ENCODE data around the gene ADCY3. TPM values are rescaled to one million over a fixed set of nuclear protein-coding genes. Genes with fewer than 3 reads are reported as not detected.
A peak's percentile ranks its signal among the peaks of the same experiment; 100 is the strongest.

ADCY3 gene
- total RNA-seq, 3 donors from 2014 or later, result 24.9 to 30.4 (median 25.3) TPM

DNA sequence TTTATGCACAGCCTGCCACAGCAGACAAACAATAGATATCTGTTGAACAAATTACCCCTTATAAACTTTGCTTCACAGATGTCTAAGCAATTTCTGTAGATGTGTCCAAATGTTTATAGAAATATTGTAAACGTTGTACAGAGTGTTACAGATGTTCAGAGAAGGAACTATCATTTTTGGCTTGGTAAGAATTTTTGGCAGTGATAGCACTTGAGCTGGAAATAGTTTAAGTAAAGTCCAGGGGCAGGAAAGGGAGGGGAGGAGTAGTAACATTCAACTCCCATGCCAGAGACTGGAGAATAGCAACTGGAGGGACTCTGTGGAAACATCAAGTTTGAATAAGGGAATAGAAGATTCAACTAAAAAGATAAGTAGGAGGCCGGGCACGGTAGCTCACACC, 131.2 kb downstream of the ADCY3 start:
- Histone ChIP-seq H3K4me1 (ENCODE audit: low read depth) (peaks cover 5% of the 10 kb centered on the region), H3K36me3 (ENCODE audit: low read depth) (no peaks in the 10 kb centered on the region), H3K9me3 (no peaks in the 10 kb centered on the region), H3K4me3 (no peak overlapping the region)
- intact Hi-C loops (cut with DNase I, micrococcal nuclease), result no loop called here
- DNase-seq (no peak), ATAC-seq (no peak)
- TF ChIP-seq, protein P1, sequence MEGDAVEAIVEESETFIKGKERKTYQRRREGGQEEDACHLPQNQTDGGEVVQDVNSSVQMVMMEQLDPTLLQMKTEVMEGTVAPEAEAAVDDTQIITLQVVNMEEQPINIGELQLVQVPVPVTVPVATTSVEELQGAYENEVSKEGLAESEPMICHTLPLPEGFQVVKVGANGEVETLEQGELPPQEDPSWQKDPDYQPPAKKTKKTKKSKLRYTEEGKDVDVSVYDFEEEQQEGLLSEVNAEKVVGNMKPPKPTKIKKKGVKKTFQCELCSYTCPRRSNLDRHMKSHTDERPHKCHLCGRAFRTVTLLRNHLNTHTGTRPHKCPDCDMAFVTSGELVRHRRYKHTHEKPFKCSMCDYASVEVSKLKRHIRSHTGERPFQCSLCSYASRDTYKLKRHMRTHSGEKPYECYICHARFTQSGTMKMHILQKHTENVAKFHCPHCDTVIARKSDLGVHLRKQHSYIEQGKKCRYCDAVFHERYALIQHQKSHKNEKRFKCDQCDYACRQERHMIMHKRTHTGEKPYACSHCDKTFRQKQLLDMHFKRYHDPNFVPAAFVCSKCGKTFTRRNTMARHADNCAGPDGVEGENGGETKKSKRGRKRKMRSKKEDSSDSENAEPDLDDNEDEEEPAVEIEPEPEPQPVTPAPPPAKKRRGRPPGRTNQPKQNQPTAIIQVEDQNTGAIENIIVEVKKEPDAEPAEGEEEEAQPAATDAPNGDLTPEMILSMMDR (IDR thresholded peaks at IDR 0.05), result no peak

DNA sequence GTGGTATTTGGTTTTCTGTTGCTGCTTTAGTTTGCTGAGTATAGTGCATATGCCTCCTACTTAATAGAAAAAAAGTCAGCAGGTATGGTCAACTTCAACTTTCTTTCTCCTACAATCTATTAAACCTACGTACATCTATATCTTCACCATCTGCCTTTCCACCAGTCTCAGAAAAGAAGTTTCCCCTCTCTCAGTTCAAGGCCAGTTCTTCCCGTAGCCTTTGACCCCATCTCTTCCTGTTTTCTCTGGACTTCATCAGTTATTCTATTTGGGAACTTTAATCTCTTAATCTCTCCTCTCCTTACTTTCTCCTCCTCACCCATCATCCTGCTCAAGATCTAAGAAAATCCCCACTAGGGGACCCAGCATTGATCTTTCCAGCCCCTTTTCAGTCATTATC, 132.5 kb downstream of the ADCY3 start:
- DNase-seq (no peak), ATAC-seq (no peak)
- no peak overlapping the region for H3K4me3 ChIP-seq
- intact Hi-C loops (cut with DNase I, micrococcal nuclease), result no loop called here
- H3K9me3 ChIP-seq, result no peaks in the 10 kb centered on the region
- TF ChIP-seq, protein P1 (IDR thresholded peaks at IDR 0.05), result no peak
- no peaks in the 10 kb centered on the region for H3K36me3 ChIP-seq (ENCODE audit: low read depth)
- peaks cover 4% of the 10 kb centered on the region for H3K4me1 ChIP-seq (ENCODE audit: low read depth)

DNA sequence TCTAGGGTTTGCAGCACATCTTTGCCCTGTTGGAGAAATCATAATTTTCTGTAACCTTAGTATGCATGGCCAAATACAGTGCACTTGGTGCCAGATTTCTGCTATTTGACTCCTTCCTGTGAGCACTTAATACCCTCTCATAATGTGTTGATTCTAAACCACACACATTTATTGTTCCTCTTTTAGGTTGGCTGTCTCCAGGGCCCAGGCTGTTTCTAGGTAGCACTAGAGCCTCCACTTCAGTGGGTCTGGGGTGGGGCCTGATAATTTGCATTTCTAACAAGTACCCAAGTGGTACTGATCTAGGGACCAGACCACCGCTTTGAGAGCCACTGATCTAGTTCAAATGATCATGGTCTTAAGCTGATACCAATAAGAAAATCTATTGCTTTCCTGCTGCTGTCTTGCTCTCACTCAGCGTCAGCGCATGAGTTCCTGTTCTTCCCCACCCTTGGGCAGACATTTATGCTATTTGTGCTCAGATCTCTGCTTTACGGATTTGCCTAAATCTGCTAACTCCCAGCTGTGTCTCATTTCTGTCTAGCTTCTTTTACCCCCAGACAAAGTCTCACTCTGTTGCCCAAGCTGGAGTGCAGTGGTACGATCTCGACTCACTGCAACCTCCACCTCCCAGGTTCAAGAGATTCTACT, 134.2 kb downstream of the ADCY3 start:
- intact Hi-C loops (cut with DNase I, micrococcal nuclease), result no loop called here
- TF ChIP-seq, protein P1 (IDR thresholded peaks at IDR 0.05), result no peak
- H3K4me1 ChIP-seq (ENCODE audit: low read depth), result no peaks in the 10 kb centered on the region
- H3K4me3 ChIP-seq, result no peak overlapping the region
- no peaks in the 10 kb centered on the region for H3K36me3 ChIP-seq (ENCODE audit: low read depth)
- H3K9me3 ChIP-seq, result no peaks in the 10 kb centered on the region
- peak; percentile 76 for ATAC-seq
- no peak for DNase-seq

DNA sequence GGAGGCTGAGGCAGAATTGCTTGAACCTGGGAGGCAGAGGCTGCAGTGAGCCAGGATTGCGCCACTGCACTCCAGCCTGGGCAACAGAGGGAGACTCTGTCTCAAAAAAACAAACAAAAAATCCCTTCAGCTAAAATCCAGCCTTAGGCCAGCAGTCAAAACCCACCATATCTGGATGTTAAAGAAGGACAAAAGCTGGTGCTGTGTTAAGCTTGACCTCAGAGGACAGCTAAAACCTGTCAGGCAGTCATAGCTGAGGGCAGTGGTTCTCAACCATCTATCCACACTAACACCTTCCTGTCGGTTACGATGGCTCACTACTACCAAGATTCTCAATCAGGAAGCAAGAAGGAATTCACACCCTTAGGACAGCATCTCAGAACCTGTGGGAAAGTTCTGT, 136.4 kb downstream of the ADCY3 start:
- intact Hi-C loops (cut with DNase I, micrococcal nuclease), result no loop called here
- no peak for ATAC-seq

DNA sequence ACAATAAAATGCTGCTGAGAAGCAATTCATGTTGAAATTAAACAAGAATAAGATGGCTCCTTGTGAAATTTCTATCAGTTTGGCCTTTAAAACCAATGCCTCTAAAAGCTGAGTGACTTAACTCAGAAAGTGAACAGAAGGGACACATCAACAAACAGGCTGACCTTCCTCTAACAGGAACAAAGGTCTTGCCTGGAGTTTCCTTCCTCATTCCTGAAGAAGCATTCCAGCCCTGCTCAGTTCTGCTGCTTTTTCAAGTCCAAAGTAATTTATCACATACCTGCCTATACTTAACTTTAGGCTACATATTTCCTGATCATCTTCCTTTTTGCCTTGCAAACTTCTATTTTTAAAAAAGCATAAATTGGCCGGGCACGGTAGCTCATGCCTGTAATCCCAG, 140.9 kb downstream of the ADCY3 start:
- intact Hi-C loops (cut with DNase I, micrococcal nuclease), result no loop called here
- Histone ChIP-seq H3K4me1 (ENCODE audit: low read depth) (no peaks in the 10 kb centered on the region), H3K36me3 (ENCODE audit: low read depth) (no peaks in the 10 kb centered on the region), H3K4me3 (no peak overlapping the region), H3K9me3 (no peaks in the 10 kb centered on the region)
- ATAC-seq (peak; percentile 89), DNase-seq (peak in 1 of 3 donors; percentile 36)
- TF ChIP-seq, protein P1 (IDR thresholded peaks at IDR 0.05), result no peak

More for the DNA sequence above, 136.4 kb downstream of the ADCY3 start:
- Histone ChIP-seq H3K4me1 (ENCODE audit: low read depth) (no peaks in the 10 kb centered on the region), H3K9me3 (no peaks in the 10 kb centered on the region), H3K36me3 (ENCODE audit: low read depth) (no peaks in the 10 kb centered on the region), H3K4me3 (no peak overlapping the region)
- no peak for DNase-seq
- TF ChIP-seq, protein P1 (IDR thresholded peaks at IDR 0.05), result no peak

DNA sequence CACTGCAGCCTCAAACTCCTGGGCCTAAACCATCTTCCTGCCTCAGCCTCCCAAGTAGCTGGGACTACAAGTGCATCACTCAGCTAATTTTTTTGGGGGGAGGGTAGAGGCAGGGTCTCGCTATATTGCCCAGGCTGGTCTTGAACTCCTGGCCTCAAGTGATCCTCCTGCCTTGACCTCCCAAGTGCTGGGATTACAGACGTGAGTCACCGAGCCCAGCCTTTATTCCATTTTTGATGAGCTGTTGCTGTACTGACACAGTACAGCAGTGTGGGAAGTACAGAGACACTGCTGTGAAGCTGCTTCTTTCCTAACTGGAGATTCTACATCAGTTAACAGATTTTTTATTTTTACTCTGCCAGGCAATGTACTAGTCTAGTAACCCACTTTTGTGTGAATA, 145.7 kb downstream of the ADCY3 start:
- H3K36me3 ChIP-seq (ENCODE audit: low read depth), result no peaks in the 10 kb centered on the region
- ATAC-seq, result peak; percentile 17
- intact Hi-C loops (cut with DNase I, micrococcal nuclease), result no loop called here
- TF ChIP-seq, protein P1 (IDR thresholded peaks at IDR 0.05), result no peak
- H3K4me3 ChIP-seq, result no peak overlapping the region
- H3K4me1 ChIP-seq (ENCODE audit: low read depth), result no peaks in the 10 kb centered on the region
- DNase-seq, result no peak
- H3K9me3 ChIP-seq, result no peaks in the 10 kb centered on the region
